SK-MEL-5 (cell line): ENCODE measurements around the gene TBRG4. TPM values are rescaled to one million over a fixed set of nuclear protein-coding genes. Genes with fewer than 3 reads are reported as not detected.

ENCODE experiments used
- DNase-seq: peaks from one replicate; pipeline ENCODE4 v3.0.0-alpha.2; 2016; ENCODE audit warnings: low read depth, low spot score
- in situ Hi-C: cut with HindIII; loops from 2 replicates; pipeline ENCODE4 v1.10.0; 2016; ENCODE audit warnings: low sequenced_read_pairs, high pct_unique_total_duplicates, low pct_unique_long_range_greater_than_20kb
- small RNA-seq, 2 experiments: library from RNA; depleted of rRNA; stranded (forward); fragments of <200 nt; gene quantifications; one replicate each; pipeline ENCODE3, GENCODE V24; 2014
- total RNA-seq: library from RNA; depleted of rRNA; stranded (reverse); fragments of >200 nt; shearing (Covaris generic); gene quantifications from 2 replicates; pipeline ENCODE4 v1.2.3, GENCODE V29; 2014; rRNA removed

Gene TBRG4
- total RNA-seq, 1 experiment from 2014 or later: 277 TPM

DNA sequence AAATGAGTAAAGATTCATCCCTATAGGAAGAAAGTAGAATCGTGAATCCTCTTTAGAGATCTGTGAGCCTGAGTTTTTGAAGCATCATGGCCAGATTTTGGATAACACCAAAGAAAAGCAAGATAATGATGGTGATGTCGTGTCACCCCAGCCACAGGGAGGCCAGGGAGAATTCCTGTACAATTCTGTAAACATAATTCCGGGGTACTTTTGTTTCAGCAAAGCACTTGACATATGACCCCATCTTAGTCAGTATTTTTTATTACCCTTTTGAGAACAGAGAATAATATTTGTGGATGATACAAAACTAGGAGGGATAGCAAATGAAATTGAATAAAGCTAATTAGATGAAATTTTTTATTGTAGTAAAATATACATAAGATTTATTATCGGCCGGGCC lies 56.5 kb downstream of the TBRG4 start:
- no peak for DNase-seq
- in situ Hi-C loops: no loop called here

DNA sequence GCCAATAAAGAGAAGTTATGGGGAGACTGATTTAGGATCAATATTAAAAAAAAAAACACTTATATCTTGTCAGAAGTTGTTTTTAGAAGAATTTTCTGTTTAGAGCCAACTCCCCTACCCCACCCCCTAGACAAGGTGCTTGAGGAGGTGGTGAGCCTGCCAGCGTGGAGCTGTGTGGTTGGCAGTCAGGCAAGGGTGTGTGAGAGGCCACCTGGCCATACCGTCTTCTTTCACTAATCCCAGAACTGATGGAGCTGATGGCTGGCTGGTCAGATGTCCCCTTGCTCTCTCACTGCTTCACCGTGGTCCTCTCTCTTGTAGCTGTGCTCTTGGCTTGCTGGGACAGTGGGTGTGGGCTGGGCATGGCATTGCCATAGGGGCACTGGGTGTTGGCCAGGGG lies 57.1 kb downstream of the TBRG4 start:
- in situ Hi-C loops: no loop called here
- DNase-seq: no peak

DNA sequence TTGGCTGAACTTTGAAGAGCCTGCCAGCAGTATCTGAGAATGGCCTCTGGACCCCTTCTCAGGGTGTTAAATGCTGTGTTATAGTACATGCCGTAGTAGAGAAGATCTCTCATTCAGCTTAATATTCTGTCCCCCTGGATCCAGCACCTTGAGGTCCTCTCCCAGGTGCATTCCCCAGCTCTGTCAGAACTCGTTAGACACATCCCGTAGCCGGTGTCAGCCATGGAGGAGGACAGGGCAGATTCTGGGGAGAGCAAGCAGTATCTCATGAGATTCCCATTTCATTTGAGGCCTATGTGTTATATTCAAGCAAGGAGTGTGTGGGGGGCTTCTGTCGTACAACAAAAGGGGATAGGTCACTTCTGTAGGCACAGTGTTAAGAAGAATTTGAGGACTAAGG lies 57.6 kb downstream of the TBRG4 start:
- DNase-seq: no peak
- in situ Hi-C loops: no loop called here

DNA sequence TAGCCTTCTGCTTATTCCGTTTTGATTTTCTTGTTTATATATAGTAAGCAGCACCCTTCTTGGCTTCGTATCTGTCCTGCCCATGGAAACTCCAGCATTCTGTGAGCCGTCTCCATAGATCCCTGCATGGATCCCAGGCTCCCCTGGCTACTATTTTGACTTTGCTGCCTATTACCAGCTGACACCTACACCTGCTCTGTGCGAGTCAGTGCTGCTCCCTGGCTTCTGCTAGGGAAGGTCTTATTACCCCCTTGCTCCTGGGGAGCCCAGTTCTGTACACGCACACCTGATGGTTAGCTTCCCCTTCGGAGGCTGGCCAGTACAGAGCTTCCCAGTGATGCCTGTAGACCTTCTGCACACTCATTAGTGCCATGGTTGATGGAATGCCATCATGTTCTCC lies 58.1 kb downstream of the TBRG4 start:
- in situ Hi-C loops: no loop called here
- no peak for DNase-seq

DNA sequence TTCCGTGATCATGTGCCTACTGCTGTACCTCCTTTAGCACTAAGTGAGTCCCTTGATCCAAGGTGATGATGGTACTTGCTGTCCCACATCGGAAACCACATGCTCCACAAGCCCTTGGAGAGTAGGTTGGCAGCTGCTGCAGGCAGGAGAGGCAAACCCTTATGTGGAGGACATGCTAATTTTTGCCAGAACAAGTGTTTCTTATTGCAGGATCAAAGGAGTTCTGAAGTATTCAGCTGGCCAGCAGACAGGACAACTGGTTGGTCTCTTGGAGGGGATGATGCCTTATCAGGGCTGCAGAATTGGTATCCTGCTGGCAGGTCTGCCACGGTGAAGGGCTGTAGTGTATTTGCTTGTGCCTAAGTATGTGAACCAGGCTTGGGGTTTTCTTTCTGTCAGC lies 59.5 kb downstream of the TBRG4 start:
- DNase-seq: no peak
- in situ Hi-C loops: no loop called here

DNA sequence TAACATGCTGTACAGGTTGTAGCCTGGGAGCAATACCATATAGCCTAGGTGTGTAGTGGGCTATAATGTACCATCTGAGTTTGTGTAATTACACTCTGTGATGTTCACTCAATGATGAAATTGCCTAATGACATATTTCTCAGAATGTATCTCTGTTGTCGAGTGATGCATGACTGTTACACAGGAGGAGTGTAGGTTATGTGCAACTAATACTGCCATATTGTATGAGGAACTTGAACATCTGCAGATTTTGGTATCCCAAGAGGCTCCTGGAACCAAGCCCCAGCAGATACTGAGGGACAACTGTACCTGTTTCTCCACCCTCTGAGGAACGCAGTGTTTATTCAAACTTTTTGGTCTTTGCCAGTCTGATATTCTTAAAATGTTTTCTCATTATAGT lies 61.3 kb downstream of the TBRG4 start:
- DNase-seq: no peak
- in situ Hi-C loops: no loop called here

Small RNA genes lying within 50 kb of the gene (small RNA-seq; reads per million reads assigned to genes)
- gene SNORA5A: 8.8 to 15.0 reads per million in 2 experiments
- gene SNORA5B: 0 reads per million in 2 experiments
- 13.8 to 73.8 reads per million in 2 experiments for gene SNORA5C

Other genes with a start within 250 kb of the TBRG4 start
- 23.4 and 24.0 TPM in 2 replicates for gene PURB, start 226.2 kb downstream of the TBRG4 start, total RNA-seq
- gene MYO1G, start 132.7 kb downstream of the TBRG4 start, total RNA-seq: 0.03 and 0.26 TPM in 2 replicates
- 29.0 and 30.0 TPM in 2 replicates for gene CCM2, start 111.5 kb downstream of the TBRG4 start, total RNA-seq
- 0.05 and 0.16 TPM in 2 replicates for gene NACAD, start 22.7 kb downstream of the TBRG4 start, total RNA-seq
- not detected in 2 replicates for gene RAMP3, start 46.1 kb upstream of the TBRG4 start, total RNA-seq